HCT116 (cell line): ENCODE results near the gene GLO1.

ENCODE experiments used
- CEBPB ChIP-seq: IDR thresholded peaks from 2 replicates; pipeline ENCODE4 v1.6.1; 2012; ENCODE audit warnings: low read depth
- EZH2 ChIP-seq: fragments of 200-600 bp; sonication (generic); IDR thresholded peaks from 2 replicates; pipeline ENCODE4 v1.6.1; 2017; ENCODE audit warnings: antibody characterized with exemption, mixed run types
- EZH2phosphoT487 ChIP-seq: fragments of 200-600 bp; IDR thresholded peaks from 2 replicates; pipeline ENCODE4 v1.6.1; 2018; ENCODE audit warnings: antibody characterized with exemption, borderline replicate concordance
- POLR2A ChIP-seq: IDR thresholded peaks from 2 replicates; pipeline ENCODE4 v1.7.0; 2011; ENCODE audit warnings: borderline replicate concordance; ENCODE audit not compliant: insufficient read depth, insufficient read length; ENCODE audit errors: extremely low read depth
- POLR2AphosphoS5 ChIP-seq: IDR thresholded peaks from 2 replicates; pipeline ENCODE4 v1.6.1; 2011; ENCODE audit warnings: mild to moderate bottlenecking, low read depth, low read length, moderate library complexity
- RAD21 ChIP-seq: IDR thresholded peaks from 2 replicates; pipeline ENCODE4 v1.6.1; 2012; ENCODE audit warnings: low read depth, mild to moderate bottlenecking
- SP1 ChIP-seq: IDR thresholded peaks from 2 replicates; pipeline ENCODE4 v1.6.1; 2012; ENCODE audit warnings: low read depth
- ZFX ChIP-seq: fragments of 450-650 bp; IDR thresholded peaks from 2 replicates; pipeline ENCODE4 v1.6.1; 2017
- TF ChIP-seq, protein P1 (sequence below), 3 experiments: fragments of 200-600 bp in 1 of 3; sonication (generic) in 1 of 3; IDR thresholded peaks in 2 of 3; conservative IDR thresholded peaks in 1 of 3; 2 replicates each; pipeline ENCODE4 v1.5.1; 2012 to 2017; ENCODE audit warnings: low read depth in 2 of 3, low read length in 2 of 3, antibody characterized with exemption in 1 of 3, borderline replicate concordance in 1 of 3, control low read depth in 1 of 3, mild to moderate bottlenecking in 1 of 3, mixed read lengths in 1 of 3, mixed run types in 1 of 3, moderate library complexity in 1 of 3; ENCODE audit not compliant: insufficient read depth in 1 of 3
- TF ChIP-seq, protein P2 (sequence below): IDR thresholded peaks from 2 replicates; pipeline ENCODE4 v1.6.1; 2012
- TF ChIP-seq, protein P3 (sequence below): IDR thresholded peaks from 2 replicates; pipeline ENCODE4 v1.6.1; 2011; ENCODE audit warnings: mild to moderate bottlenecking, low read length, moderate library complexity; ENCODE audit not compliant: insufficient replicate concordance; ENCODE audit errors: extremely low read depth

DNA sequence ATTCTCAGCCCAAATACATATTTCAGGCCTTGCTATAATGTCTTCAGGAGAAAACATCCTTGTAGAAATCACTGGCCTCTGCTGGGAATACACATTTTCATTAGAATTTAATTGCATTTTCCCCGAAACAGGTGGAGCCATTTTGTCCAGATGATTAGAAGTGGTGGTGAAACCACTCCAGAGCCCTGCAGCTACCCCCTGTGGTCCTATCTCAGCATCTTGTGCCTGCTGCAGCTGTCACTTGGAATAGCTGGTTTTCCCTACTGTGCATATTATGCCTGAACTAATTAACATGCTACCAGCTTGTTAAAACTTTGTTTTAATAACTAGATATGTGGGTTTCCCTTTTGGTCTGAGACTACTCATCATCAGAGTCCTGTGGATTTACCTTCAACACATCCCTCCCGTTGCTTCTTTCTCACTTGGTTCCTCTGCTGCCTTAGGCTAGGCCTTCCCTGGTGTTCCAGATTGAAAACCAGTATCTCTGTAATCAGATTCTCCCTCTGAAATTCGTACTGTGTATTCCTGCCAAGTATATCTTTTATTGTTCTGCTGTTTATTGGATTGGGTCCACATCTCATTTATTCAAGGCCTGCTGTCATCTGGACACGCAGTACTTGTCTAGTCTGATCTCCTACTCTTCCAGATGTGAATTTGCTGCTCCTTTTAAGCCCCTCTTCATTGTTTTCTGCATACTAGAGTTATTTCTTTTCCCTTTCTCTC lies 27.4 kb upstream of the GLO1 start:
- TF ChIP-seq CEBPB (no peak), RAD21 (no peak), ZFX (no peak), EZH2 (no peak), SP1 (no peak), EZH2phosphoT487 (no peak), POLR2A (no peak), POLR2AphosphoS5 (no peak)
- TF ChIP-seq, protein P1, sequence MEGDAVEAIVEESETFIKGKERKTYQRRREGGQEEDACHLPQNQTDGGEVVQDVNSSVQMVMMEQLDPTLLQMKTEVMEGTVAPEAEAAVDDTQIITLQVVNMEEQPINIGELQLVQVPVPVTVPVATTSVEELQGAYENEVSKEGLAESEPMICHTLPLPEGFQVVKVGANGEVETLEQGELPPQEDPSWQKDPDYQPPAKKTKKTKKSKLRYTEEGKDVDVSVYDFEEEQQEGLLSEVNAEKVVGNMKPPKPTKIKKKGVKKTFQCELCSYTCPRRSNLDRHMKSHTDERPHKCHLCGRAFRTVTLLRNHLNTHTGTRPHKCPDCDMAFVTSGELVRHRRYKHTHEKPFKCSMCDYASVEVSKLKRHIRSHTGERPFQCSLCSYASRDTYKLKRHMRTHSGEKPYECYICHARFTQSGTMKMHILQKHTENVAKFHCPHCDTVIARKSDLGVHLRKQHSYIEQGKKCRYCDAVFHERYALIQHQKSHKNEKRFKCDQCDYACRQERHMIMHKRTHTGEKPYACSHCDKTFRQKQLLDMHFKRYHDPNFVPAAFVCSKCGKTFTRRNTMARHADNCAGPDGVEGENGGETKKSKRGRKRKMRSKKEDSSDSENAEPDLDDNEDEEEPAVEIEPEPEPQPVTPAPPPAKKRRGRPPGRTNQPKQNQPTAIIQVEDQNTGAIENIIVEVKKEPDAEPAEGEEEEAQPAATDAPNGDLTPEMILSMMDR (IDR thresholded peaks at IDR 0.05 in 2 of 3, conservative IDR thresholded peaks at IDR 0.05 in 1 of 3; ENCODE audit: borderline replicate concordance in 1 of 3, insufficient read depth in 1 of 3, low read depth in 2 of 3, low read length in 2 of 3) = no peak
- TF ChIP-seq, protein P2, sequence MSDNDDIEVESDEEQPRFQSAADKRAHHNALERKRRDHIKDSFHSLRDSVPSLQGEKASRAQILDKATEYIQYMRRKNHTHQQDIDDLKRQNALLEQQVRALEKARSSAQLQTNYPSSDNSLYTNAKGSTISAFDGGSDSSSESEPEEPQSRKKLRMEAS = no peak
- TF ChIP-seq, protein P3, sequence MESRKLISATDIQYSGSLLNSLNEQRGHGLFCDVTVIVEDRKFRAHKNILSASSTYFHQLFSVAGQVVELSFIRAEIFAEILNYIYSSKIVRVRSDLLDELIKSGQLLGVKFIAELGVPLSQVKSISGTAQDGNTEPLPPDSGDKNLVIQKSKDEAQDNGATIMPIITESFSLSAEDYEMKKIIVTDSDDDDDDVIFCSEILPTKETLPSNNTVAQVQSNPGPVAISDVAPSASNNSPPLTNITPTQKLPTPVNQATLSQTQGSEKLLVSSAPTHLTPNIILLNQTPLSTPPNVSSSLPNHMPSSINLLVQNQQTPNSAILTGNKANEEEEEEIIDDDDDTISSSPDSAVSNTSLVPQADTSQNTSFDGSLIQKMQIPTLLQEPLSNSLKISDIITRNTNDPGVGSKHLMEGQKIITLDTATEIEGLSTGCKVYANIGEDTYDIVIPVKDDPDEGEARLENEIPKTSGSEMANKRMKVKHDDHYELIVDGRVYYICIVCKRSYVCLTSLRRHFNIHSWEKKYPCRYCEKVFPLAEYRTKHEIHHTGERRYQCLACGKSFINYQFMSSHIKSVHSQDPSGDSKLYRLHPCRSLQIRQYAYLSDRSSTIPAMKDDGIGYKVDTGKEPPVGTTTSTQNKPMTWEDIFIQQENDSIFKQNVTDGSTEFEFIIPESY = no peak
